ENCODE results near the gene RNU6-8. TPM values are rescaled to one million over a fixed set of nuclear protein-coding genes. Genes with fewer than 3 reads are reported as not detected.

RNU6-8 gene
- total RNA-seq, 4 donors from 2014 or later: not detected

DNA sequence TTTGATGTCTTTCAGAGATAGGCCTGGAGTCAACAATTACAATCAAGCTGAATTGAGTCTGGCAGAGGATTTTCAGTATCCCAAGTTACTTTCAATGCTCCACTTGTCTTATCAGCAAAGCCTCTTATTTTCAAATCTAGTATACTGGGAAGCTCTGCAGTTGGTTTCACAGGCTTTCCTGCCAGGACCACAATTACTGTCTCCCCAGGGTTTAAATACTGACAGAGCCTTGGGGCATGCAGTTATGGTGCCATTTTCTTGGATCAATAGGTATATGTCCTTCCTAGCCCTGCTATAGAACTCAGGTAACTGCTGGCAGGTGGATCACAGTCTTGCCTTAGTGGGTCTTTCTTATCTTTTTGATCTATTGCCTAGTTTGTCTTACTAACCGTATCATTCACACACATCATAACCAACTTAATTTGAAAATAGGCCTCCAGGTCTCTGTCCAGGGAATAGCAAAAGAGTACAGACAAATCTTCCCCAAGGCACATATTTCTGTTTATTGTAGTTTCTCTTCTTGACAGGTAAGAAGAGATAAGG lies 22.4 kb upstream of the RNU6-8 start:
- Histone ChIP-seq H3K27me3 (no peaks in the 10 kb centered on the region), H3K4me1 (peaks cover 0 to 5% (median 4%) of the 10 kb centered on the region in 4 donors), H3K36me3 (no peaks in the 10 kb centered on the region), H3K4me3 (no peak overlapping the region), H3K9me3 (no peaks in the 10 kb centered on the region), H3K27ac (peak overlapping the region; percentile 20 to 46 (median 36))
- TF ChIP-seq POLR2A (IDR thresholded peaks at IDR 0.05) (no peak), POLR2AphosphoS5 (IDR thresholded peaks at IDR 0.05) (no peak), CTCF (IDR thresholded peaks at IDR 0.05) (no peak), EP300 (IDR thresholded peaks at IDR 0.05; ENCODE audit: low read depth) (no peak)
- DNase-seq: no peak
- WGBS, 2 donors (ENCODE audit: low coverage in 1 of 2): 64 to 86% methylated on average over 1 of the region's 1 CpG
- in situ Hi-C loops (cut with MboI; ENCODE audit: low pct_ligation_motif_present in 1 of 4, low pct_unique_long_range_greater_than_20kb in 1 of 4, low sequenced_read_pairs in 3 of 4): no loop called here
- intact Hi-C loops (cut with DNase I; ENCODE audit: low total_unique reads): no loop called here

GRCh38 chr14:32224737-32225377 lies 21.8 kb upstream of the RNU6-8 start:
- peak overlapping the region; percentile 20 to 46 (median 36) for H3K27ac ChIP-seq
- WGBS, 2 donors (ENCODE audit: low coverage in 1 of 2): 60 to 68% methylated on average over 3 to 6 of the region's 6 CpGs
- no peak overlapping the region for H3K4me3 ChIP-seq
- in situ Hi-C loops (cut with MboI; ENCODE audit: low pct_ligation_motif_present in 1 of 4, low pct_unique_long_range_greater_than_20kb in 1 of 4, low sequenced_read_pairs in 3 of 4) (loop anchor here in 2 of 4 donors (25.0 kb wide), 1 partner anchor 138 kb away; the partner anchor contains the start of gene ARHGAP5 (in 2 of the 2)), intact Hi-C loops (cut with DNase I; ENCODE audit: low total_unique reads) (no loop called here)
- DNase-seq: no peak
- peaks cover 0 to 5% (median 4%) of the 10 kb centered on the region in 4 donors for H3K4me1 ChIP-seq
- H3K9me3 ChIP-seq: no peaks in the 10 kb centered on the region
- no peaks in the 10 kb centered on the region for H3K36me3 ChIP-seq
- TF ChIP-seq POLR2AphosphoS5 (IDR thresholded peaks at IDR 0.05) (peak in 2 of 3 donors; percentile 26), POLR2A (IDR thresholded peaks at IDR 0.05) (no peak), EP300 (IDR thresholded peaks at IDR 0.05; ENCODE audit: low read depth) (no peak), CTCF (IDR thresholded peaks at IDR 0.05) (peak in 4 of 5 experiments; percentile 20 to 32 (median 21))
- H3K27me3 ChIP-seq: no peaks in the 10 kb centered on the region

DNA sequence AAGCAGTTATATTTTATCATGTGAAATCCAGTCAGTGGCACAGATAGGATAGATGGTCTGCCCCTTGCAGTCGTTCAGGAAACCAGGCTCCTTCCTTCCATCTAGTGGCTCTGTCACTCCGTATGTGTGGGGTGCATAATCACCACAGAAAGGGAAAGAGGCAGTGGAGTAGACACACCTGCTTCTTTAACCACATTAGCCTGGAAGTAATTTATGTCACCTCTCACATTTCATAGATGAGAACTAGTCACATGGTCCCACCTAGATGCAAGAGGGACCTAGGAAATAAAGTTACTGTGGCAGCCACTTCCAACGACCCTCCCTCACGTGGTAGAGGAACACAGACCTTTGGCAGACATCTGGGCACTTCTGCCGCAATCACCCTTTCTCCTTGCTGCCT lies 14.2 kb upstream of the RNU6-8 start:
- intact Hi-C loops (cut with DNase I; ENCODE audit: low total_unique reads) (no loop called here), in situ Hi-C loops (cut with MboI; ENCODE audit: low pct_ligation_motif_present in 1 of 4, low pct_unique_long_range_greater_than_20kb in 1 of 4, low sequenced_read_pairs in 3 of 4) (loop anchor here in 2 of 4 donors (25.0 kb wide), 1 partner anchor 130 kb away; the partner anchor contains the start of gene ARHGAP5 (in 2 of the 2))
- no peak for DNase-seq
- no peak overlapping the region for H3K4me3 ChIP-seq
- H3K9me3 ChIP-seq: no peaks in the 10 kb centered on the region
- H3K27ac ChIP-seq: no peak overlapping the region
- peaks cover 0 to 4% (median 0%) of the 10 kb centered on the region in 4 donors for H3K4me1 ChIP-seq
- no peaks in the 10 kb centered on the region for H3K27me3 ChIP-seq
- H3K36me3 ChIP-seq: no peaks in the 10 kb centered on the region
- WGBS, 2 donors (ENCODE audit: low coverage in 1 of 2): 39 to 44% methylated on average over 5 of the region's 5 CpGs
- TF ChIP-seq EP300 (IDR thresholded peaks at IDR 0.05; ENCODE audit: low read depth) (no peak), POLR2A (IDR thresholded peaks at IDR 0.05) (no peak), CTCF (IDR thresholded peaks at IDR 0.05) (no peak), POLR2AphosphoS5 (IDR thresholded peaks at IDR 0.05) (no peak)

DNA sequence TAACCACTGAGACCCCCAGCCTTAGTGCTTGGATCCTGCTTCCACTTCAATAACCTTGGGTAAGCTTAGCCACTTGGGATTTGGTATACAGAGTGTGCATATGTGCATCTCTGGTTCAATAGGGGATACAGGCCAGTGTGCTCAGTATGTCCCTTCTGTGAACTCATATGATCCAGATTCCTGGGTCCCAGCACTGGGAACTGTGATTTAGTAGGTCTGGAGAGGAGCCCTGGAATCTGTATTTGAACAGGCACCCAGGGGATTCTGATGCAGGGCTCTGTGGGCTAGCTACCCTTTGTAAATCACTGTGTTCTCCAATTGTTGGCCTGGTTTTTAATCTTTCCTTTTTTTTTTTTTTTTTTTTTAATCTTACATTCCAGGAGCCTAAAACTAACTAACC lies 9.8 kb upstream of the RNU6-8 start:
- no peak overlapping the region for H3K4me3 ChIP-seq
- TF ChIP-seq POLR2AphosphoS5 (IDR thresholded peaks at IDR 0.05) (no peak), POLR2A (IDR thresholded peaks at IDR 0.05) (no peak), CTCF (IDR thresholded peaks at IDR 0.05) (no peak), EP300 (IDR thresholded peaks at IDR 0.05; ENCODE audit: low read depth) (no peak)
- H3K4me1 ChIP-seq: no peaks in the 10 kb centered on the region
- intact Hi-C loops (cut with DNase I; ENCODE audit: low total_unique reads) (no loop called here), in situ Hi-C loops (cut with MboI; ENCODE audit: low pct_ligation_motif_present in 1 of 4, low pct_unique_long_range_greater_than_20kb in 1 of 4, low sequenced_read_pairs in 3 of 4) (loop anchor here in 2 of 4 donors (25.0 kb wide), 1 partner anchor 126 kb away; the partner anchor contains the start of gene ARHGAP5 (in 2 of the 2))
- DNase-seq: no peak
- no peak overlapping the region for H3K27ac ChIP-seq
- no peaks in the 10 kb centered on the region for H3K27me3 ChIP-seq
- H3K36me3 ChIP-seq: no peaks in the 10 kb centered on the region
- no peaks in the 10 kb centered on the region for H3K9me3 ChIP-seq
